PC-9 (cell line): ENCODE data around the gene NAT10. TPM values are rescaled to one million over a fixed set of nuclear protein-coding genes. Genes with fewer than 3 reads are reported as not detected.

ENCODE experiments used
- BruUV-seq: library from RNA; stranded (reverse); fragments of 400-500 nt; replicated peaks from 2 replicates; lab custom pipeline; 2021; lab: Mats Ljungman, UMichigan
- CTCF ChIA-PET: fragments of 300-600 bp; sonication (Branson Sonifier 250); formaldehyde crosslinking; loops from one replicate; lab custom pipeline; 2022; ENCODE audit warnings: antibody characterized with exemption; lab: Charles Lee
- POLR2A ChIA-PET: fragments of 300-600 bp; sonication (Branson Sonifier 250); formaldehyde crosslinking; loops from one replicate; lab custom pipeline; 2022; ENCODE audit warnings: antibody characterized with exemption; ENCODE audit not compliant: unreplicated experiment; lab: Charles Lee
- DNase-seq, 2 experiments: peaks; one replicate each; pipeline versions ENCODE4 v3.0.0 to v3.0.0-alpha.2; 2015 to 2022; ENCODE audit warnings: mixed read lengths in 1 of 2
- H2AFZ ChIP-seq: fragments of 200-600 bp; sonication (generic); 2 replicates; pipeline ENCODE4 v1.8.1; 2017; ENCODE audit warnings: antibody characterized with exemption
- H3F3A ChIP-seq: fragments of 200-600 bp; sonication (generic); 2 replicates; pipeline ENCODE4 v1.8.1; 2017; ENCODE audit warnings: antibody characterized with exemption, mild to moderate bottlenecking, low read depth; ENCODE audit not compliant: insufficient read depth
- H3K27ac ChIP-seq: fragments of 200-600 bp; sonication (generic); 2 replicates; pipeline ENCODE4 v1.6.1; 2016; ENCODE audit warnings: mixed run types
- H3K27me3 ChIP-seq: fragments of 200-600 bp; sonication (generic); 2 replicates; pipeline ENCODE4 v1.6.1; 2016; ENCODE audit warnings: low read depth, mixed run types; ENCODE audit not compliant: insufficient read depth
- H3K36me3 ChIP-seq: fragments of 200-600 bp; sonication (generic); 2 replicates; pipeline ENCODE4 v1.6.1; 2016; ENCODE audit warnings: low read depth, mixed run types
- H3K4me1 ChIP-seq: fragments of 200-600 bp; sonication (generic); replicated peaks from 2 replicates; pipeline ENCODE4 v1.6.1; 2016; ENCODE audit warnings: mixed run types; ENCODE audit not compliant: insufficient read depth
- H3K4me2 ChIP-seq: fragments of 200-600 bp; sonication (generic); 2 replicates; pipeline ENCODE4 v1.6.1; 2017; ENCODE audit warnings: mixed run types
- H3K4me3 ChIP-seq: fragments of 200-600 bp; sonication (generic); 2 replicates; pipeline ENCODE4 v1.6.1; 2016; ENCODE audit warnings: mixed run types
- H3K79me2 ChIP-seq: fragments of 200-600 bp; sonication (generic); 2 replicates; pipeline ENCODE4 v1.6.1; 2017; ENCODE audit warnings: low read depth, mixed run types
- H3K9me2 ChIP-seq: fragments of 200-600 bp; sonication (generic); 2 replicates; pipeline ENCODE4 v1.8.1; 2017; ENCODE audit warnings: mild to moderate bottlenecking; ENCODE audit not compliant: insufficient read depth
- H3K9me3 ChIP-seq: fragments of 200-600 bp; sonication (generic); 2 replicates; pipeline ENCODE4 v1.8.1; 2016; ENCODE audit warnings: low read depth; ENCODE audit not compliant: insufficient read depth
- H4K20me1 ChIP-seq: fragments of 200-600 bp; sonication (generic); 2 replicates; pipeline ENCODE4 v1.8.1; 2017; ENCODE audit not compliant: insufficient read depth
- EZH2 ChIP-seq: fragments of 200-600 bp; sonication (generic); IDR thresholded peaks from 2 replicates; pipeline ENCODE4 v1.8.0; 2017; ENCODE audit warnings: antibody characterized with exemption, low read depth
- intact Hi-C: fragments of 100-400 bp; cut with micrococcal nuclease; formaldehyde crosslinking; loops from one replicate; pipeline ENCODE4 v1.10.0; 2022; ENCODE audit not compliant: unreplicated experiment
- total RNA-seq: library from RNA; stranded (reverse); gene quantifications from 2 replicates; pipeline ENCODE4 v1.2.3, GENCODE V29; 2021
- TF ChIP-seq, protein P1 (sequence below): fragments of 200-600 bp; sonication (generic); conservative IDR thresholded peaks from 2 replicates; pipeline ENCODE4 v1.6.1; 2017; ENCODE audit warnings: mixed run types, antibody characterized with exemption, mild to moderate bottlenecking, moderate library complexity

The NAT10 gene
- total RNA-seq, 1 experiment from 2014 or later = 62.3 TPM

- Histone ChIP-seq H3K27ac (no peak overlapping the region), H3K79me2 (no peaks in the 10 kb centered on the region), H3K4me3 (no peak overlapping the region), H2AFZ (no peak overlapping the region), H3F3A (0 out of 2 replicates have a peak, but pooled peaks cover 5% of the 10 kb centered on the region), H3K4me1 (no peaks in the 10 kb centered on the region), H3K9me2 (no peaks in the 10 kb centered on the region), H4K20me1 (no peaks in the 10 kb centered on the region; the same call in 1 of the 2 replicates), H3K4me2 (no peak overlapping the region), H3K27me3 (no peaks in the 10 kb centered on the region), H3K9me3 (no peaks in the 10 kb centered on the region), H3K36me3 (peaks cover 38% of the 10 kb centered on the region)
- intact Hi-C loops = no loop called here
- no peak for TF ChIP-seq EZH2
- TF ChIP-seq, protein P1, sequence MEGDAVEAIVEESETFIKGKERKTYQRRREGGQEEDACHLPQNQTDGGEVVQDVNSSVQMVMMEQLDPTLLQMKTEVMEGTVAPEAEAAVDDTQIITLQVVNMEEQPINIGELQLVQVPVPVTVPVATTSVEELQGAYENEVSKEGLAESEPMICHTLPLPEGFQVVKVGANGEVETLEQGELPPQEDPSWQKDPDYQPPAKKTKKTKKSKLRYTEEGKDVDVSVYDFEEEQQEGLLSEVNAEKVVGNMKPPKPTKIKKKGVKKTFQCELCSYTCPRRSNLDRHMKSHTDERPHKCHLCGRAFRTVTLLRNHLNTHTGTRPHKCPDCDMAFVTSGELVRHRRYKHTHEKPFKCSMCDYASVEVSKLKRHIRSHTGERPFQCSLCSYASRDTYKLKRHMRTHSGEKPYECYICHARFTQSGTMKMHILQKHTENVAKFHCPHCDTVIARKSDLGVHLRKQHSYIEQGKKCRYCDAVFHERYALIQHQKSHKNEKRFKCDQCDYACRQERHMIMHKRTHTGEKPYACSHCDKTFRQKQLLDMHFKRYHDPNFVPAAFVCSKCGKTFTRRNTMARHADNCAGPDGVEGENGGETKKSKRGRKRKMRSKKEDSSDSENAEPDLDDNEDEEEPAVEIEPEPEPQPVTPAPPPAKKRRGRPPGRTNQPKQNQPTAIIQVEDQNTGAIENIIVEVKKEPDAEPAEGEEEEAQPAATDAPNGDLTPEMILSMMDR = no peak
- ChIA-PET CTCF (no interaction called here), POLR2A (interaction anchor here (0.6 kb wide), 1 partner anchor 938 kb away, joined by 5 read pairs; no protein-coding TSS in a partner anchor)
- no peak for DNase-seq
- BruUV-seq = no TSS peak
Measured at GRCh38 chr11:34128824-34129223, 23.4 kb downstream of the NAT10 start.

DNA sequence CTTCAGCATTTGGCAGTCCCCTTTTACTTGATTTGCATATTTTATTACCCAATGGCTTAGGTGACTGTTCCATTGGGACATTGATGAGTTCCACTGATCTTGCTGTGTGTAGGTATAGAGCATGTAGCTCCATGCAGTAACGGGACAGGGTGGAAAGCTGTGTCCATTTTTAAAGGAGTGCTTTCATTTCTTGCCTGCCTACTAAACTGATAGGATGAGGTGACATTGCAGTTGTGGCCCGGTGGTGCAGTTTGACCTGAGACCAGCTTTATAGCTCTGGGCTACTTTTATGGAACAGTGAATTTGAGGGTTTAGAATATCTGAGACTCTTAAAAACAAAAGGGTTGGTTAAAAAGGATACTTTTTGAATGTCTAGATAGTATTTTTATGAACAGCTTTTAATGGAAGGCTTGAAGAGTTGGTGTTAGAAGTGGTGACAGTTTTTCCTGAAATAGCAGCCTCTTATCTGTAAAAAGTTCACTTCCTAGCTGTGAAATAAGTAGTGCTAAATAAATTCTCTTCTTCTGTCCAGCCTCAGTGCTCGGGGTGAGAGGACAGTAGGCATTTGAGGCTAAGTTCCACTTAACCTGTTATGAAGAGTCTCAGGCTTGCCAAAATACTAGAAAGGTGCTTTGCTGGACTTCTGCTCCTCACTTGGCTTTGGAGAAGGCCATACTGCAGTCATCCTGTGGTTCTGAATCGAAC is 27.0 kb downstream of the NAT10 start:
- Histone ChIP-seq H3K4me1 (no peaks in the 10 kb centered on the region), H3K4me3 (no peak overlapping the region), H3K79me2 (no peaks in the 10 kb centered on the region), H2AFZ (no peak overlapping the region), H3F3A (0 out of 2 replicates have a peak, but pooled peaks cover 5% of the 10 kb centered on the region), H3K4me2 (no peak overlapping the region), H3K36me3 (peaks cover 25% of the 10 kb centered on the region), H3K27me3 (no peaks in the 10 kb centered on the region), H4K20me1 (no peaks in the 10 kb centered on the region; the same call in 1 of the 2 replicates), H3K9me3 (no peaks in the 10 kb centered on the region), H3K27ac (no peak overlapping the region), H3K9me2 (no peaks in the 10 kb centered on the region)
- BruUV-seq = no TSS peak
- CTCF ChIA-PET = no interaction called here
- intact Hi-C loops = no loop called here
- no peak for DNase-seq
- TF ChIP-seq EZH2 = no peak
- TF ChIP-seq, protein P1 = no peak
- POLR2A ChIA-PET = no interaction called here

DNA sequence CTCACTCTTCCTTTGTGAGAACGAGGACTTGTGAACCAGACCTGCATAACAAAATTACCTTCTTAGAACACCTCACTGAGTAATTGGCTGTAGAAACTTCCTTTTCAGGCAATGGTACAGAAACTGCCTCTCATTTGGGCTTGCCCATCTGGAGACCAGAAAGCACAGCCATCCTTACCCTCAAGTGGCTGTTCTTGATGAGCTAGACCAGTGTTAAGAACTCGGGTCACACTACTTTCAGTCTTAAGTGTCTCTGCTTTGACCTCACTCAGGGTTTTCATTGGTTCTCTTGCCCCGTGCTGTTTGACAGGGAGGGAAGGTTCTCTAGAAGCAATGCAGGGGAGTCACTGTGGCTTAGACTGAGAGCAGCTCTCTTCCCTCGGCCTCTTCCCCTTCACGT is 29.3 kb downstream of the NAT10 start:
- Histone ChIP-seq H4K20me1 (no peaks in the 10 kb centered on the region), H3K4me1 (no peaks in the 10 kb centered on the region), H3K9me3 (no peaks in the 10 kb centered on the region), H3K79me2 (no peaks in the 10 kb centered on the region), H3K4me2 (no peak overlapping the region), H3K36me3 (peaks cover 19% of the 10 kb centered on the region; the same call in 1 of the 2 replicates), H3K9me2 (no peaks in the 10 kb centered on the region), H3K27ac (no peak overlapping the region), H3F3A (no peaks in the 10 kb centered on the region), H3K27me3 (no peaks in the 10 kb centered on the region), H3K4me3 (no peak overlapping the region), H2AFZ (no peak overlapping the region)
- intact Hi-C loops = no loop called here
- ChIA-PET CTCF (no interaction called here), POLR2A (no interaction called here)
- DNase-seq = no peak
- BruUV-seq = no TSS peak
- no peak for TF ChIP-seq EZH2
- TF ChIP-seq, protein P1 = no peak
